Testis (tissue), 2 donors: ENCODE results near the gene DRAXIN.

Experiments
- POLR2A ChIP-seq: fragments of 450-650 bp; IDR thresholded peaks from one replicate; pipeline ENCODE4 v1.6.1; 2017; ENCODE audit warnings: antibody characterized with exemption, mild to moderate bottlenecking, moderate library complexity
- TF ChIP-seq, protein P1 (sequence below), 3 experiments: fragments of 450-650 bp in 2 of 3; fragments of 200-600 bp in 1 of 3; sonication (generic) in 1 of 3; IDR thresholded peaks; one replicate each; pipeline ENCODE4 v1.5.1; 2016 to 2019; ENCODE audit warnings: antibody characterized with exemption in 3 of 3, mild to moderate bottlenecking in 2 of 3, moderate library complexity in 1 of 3

DNA sequence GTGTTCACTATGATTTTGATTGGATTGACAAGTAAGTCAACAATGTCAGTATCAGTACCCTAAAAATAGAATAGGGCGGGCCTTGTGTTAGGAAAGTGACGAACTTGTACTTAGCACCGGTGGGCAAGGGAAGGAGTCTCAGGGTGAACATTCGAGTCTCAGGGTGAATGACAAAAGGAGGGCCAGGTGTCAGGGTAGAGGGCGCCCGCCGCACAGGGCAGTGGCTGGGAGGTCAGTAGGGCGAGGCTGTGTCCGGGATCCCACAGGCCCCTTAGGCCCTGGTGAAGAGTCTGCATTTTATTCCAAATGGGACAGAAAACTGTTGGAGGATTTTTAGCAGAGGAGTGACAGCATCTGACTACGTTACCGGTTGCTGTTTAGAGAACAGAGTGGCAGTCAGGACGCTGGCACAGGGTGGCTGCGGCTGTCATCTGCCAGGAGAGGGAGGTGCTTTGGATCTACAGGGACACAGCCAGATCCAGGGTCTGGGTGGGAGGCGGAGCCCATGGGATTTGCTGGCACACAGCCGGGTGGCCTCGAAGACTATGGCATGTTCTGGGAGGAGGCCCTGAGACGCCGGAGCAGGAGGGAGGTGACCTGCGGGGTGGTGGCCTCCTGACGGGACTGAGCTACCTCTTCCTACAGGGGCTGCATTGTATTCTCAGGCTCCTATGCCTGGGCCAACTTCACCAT lies 55.4 kb downstream of the DRAXIN start:
- TF ChIP-seq, protein P1, sequence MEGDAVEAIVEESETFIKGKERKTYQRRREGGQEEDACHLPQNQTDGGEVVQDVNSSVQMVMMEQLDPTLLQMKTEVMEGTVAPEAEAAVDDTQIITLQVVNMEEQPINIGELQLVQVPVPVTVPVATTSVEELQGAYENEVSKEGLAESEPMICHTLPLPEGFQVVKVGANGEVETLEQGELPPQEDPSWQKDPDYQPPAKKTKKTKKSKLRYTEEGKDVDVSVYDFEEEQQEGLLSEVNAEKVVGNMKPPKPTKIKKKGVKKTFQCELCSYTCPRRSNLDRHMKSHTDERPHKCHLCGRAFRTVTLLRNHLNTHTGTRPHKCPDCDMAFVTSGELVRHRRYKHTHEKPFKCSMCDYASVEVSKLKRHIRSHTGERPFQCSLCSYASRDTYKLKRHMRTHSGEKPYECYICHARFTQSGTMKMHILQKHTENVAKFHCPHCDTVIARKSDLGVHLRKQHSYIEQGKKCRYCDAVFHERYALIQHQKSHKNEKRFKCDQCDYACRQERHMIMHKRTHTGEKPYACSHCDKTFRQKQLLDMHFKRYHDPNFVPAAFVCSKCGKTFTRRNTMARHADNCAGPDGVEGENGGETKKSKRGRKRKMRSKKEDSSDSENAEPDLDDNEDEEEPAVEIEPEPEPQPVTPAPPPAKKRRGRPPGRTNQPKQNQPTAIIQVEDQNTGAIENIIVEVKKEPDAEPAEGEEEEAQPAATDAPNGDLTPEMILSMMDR (IDR thresholded peaks at IDR 0.05): no peak
- TF ChIP-seq POLR2A: no peak
